Epithelial cell of esophagus (primary cell): ENCODE data around the gene ARID5A.
"Not testable (repeated sequence)": the region's sequence is repeated elsewhere in the genome, so short reads cannot be mapped to it uniquely, and the experiment has no call there.

Source experiments
- DNase-seq: peaks from one replicate; pipeline ENCODE4 v3.0.0; 2010; ENCODE audit warnings: low read depth
- H3K4me3 ChIP-seq: 2 replicates; pipeline ENCODE4 v1.5.1; 2011; ENCODE audit warnings: mild to moderate bottlenecking, low read length, control low read depth
- TF ChIP-seq, protein P1 (sequence below): IDR thresholded peaks from 2 replicates; pipeline ENCODE4 v1.5.1; 2011; ENCODE audit warnings: low read depth, mild to moderate bottlenecking, low read length, control low read depth, inconsistent platforms; ENCODE audit not compliant: insufficient read depth; ENCODE audit errors: missing control alignments

The ARID5A gene

DNA sequence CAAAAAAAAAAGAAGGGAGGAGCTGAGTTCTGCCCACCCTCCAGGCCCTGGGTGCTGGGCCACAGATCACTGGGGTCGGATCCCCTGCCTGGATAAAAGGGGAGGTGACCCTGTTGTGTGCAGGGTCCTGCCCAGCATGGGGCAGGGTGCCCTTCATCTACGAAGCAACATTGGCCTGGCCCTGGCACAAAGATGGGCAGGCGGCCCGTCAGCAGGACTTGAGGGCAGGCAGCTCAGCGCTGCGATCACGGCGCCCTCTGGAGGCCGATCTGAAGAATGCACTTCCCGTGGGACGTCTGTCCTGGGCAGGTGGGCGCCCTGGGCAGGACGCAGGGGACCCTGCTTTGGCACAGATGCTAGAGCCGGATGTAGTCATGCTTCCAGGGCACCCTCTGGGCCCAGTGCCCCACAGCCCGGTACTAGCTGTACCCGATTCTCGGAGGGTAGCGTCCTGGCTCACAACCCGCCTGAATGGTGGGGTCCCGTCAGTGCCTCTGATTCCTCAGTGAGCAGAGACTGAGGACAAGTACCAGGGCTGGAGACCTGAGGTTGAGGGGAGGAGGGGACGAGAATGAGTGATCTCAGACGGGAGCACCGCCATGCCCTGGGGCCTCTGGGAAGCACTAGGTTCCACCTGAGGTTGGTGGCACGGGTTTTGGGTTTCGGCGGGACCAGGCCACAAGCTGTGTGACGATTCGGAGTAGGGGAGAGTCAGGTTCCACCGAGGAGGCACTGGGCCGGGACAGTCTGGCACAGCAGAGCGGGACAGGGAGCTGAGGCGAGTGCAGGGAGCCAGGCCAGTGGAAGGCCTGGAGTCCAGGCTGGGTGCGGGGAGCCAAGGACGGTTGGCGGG lies 18.0 kb downstream of the ARID5A start:
- H3K4me3 ChIP-seq, result no peak overlapping the region
- TF ChIP-seq, protein P1, sequence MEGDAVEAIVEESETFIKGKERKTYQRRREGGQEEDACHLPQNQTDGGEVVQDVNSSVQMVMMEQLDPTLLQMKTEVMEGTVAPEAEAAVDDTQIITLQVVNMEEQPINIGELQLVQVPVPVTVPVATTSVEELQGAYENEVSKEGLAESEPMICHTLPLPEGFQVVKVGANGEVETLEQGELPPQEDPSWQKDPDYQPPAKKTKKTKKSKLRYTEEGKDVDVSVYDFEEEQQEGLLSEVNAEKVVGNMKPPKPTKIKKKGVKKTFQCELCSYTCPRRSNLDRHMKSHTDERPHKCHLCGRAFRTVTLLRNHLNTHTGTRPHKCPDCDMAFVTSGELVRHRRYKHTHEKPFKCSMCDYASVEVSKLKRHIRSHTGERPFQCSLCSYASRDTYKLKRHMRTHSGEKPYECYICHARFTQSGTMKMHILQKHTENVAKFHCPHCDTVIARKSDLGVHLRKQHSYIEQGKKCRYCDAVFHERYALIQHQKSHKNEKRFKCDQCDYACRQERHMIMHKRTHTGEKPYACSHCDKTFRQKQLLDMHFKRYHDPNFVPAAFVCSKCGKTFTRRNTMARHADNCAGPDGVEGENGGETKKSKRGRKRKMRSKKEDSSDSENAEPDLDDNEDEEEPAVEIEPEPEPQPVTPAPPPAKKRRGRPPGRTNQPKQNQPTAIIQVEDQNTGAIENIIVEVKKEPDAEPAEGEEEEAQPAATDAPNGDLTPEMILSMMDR, result peak; percentile 83
- peak; percentile 59 for DNase-seq

DNA sequence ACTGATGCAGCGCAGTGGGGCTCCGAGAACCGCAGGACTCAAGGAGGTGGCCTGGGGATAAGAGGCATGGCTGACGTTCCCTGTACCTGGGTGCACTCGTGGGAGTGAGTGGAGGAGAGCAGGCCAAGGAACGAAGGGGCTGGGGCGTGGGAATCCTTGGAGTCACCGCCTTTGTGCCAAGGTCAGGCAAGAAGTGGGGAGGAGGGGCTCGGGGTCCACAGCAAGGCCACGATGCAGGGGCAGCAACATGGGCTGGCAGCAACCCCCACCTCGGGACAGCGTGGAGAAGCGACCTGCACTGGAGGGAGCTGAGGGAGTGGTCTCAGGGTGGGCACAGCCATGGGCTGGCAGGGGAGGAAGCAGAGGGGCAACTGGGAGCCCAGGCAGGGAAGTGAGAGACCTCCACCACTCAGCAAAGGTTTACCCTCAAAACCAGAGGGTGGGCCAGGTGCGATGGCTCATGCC lies 18.6 kb downstream of the ARID5A start:
- TF ChIP-seq, protein P1, result no peak
- no peak for DNase-seq
- H3K4me3 ChIP-seq, result no peak overlapping the region

DNA sequence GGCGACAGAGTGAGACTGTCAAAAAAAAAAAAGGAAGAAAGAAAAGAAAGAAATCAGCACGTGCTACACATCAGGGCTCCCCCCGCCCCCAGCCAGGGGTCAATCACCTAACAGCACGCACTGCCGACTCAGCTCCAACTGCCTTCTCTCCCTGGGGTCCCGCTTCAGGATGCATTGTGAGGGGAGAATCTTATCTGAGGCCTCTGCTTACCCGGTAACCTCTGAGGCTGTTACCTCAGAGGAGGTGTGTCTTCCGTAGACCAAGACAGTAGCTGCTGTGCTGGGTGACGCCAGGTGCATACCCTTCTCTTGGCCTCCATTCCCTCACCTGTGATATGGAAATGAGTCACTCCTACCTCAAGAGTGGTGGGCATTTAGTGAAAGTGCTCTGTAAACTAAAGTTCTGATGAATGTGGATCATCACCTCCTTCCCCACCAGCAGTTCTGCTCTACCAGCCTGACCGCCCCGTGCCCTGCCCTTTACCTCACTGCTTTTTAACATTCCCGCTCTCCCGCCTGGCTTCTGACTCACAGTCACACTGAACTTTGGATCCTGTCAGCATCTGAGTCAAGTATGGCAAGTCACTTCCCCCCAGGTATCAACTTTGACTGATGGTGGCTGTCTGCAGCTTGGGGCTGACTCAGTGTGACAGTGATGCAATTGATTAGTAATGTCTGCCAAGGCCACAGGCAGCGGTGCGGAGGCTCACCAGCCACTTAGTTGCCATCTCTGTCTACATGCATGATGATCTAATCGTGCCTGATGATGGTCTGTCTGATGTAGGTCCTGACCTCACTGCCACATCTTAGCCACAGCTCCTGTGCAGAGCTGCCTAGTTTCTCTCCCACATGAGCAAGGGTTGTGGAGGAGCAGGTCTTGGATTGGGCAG lies 20.1 kb downstream of the ARID5A start:
- peak; percentile 99 for DNase-seq
- H3K4me3 ChIP-seq, result no peak overlapping the region

DNA sequence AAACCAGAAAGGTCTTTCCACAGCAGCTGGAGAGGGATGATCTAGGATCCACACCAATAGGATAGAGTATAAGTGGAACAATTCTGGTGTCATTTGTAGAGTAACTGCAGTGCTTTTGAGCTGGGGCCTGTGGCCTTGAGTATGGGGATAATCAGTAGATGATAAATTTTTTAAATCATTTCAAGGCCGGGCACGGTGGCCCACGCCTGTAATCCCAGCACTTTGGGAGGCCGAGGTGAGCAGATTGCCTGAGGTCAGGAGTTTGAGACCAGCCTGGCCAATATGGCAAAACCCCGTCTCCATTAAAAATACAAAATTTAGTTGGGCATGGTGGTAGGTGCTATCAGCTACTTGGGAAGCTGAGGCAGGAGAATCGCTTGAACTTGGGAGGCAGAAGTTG lies 20.9 kb downstream of the ARID5A start:
- H3K4me3 ChIP-seq, DNase-seq: not testable (repeated sequence)

More for the DNA sequence above, 20.1 kb downstream of the ARID5A start:
- TF ChIP-seq, protein P1, result no peak

DNA sequence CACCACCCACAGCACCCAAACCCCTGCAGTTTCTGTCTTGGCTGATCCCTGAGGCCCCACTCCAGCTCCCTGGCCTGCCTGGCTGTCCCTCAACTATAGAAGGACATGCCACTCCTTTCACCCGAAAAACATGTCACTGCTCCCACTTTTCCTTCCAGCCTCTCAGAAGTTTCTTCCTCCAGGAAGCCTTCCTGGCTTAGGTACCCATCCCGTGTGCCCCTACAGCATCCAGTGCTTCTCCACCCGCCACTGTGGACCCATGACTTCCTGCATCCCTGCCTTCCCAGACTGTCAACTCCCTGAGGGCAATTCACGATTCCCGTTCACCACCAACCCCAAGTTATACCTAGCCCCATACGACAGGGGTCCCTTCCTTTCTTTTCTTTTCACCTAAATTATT lies 21.5 kb downstream of the ARID5A start:
- DNase-seq, result no peak
- no peak overlapping the region for H3K4me3 ChIP-seq
- TF ChIP-seq, protein P1, result no peak

DNA sequence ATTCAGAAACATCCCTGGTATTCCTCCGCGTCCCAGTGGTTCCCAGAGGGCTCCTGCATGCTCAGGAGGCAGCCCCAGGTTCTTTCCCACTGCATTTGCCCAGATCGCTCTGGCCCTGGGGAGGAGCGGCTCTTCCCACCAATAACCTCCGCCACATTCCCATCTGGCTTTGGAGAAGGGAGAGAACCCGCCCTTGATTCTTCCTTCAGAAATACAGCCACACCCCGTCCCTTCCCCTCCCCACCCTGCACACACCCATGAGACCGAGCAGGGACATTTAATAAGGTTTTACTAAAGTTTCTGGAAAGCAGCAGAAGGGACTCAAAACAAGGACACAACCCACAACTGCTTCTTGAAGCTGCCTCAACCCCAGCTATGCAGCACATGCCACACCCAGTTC lies 21.9 kb downstream of the ARID5A start:
- TF ChIP-seq, protein P1, result no peak
- H3K4me3 ChIP-seq, result no peak overlapping the region
- DNase-seq, result no peak

DNA sequence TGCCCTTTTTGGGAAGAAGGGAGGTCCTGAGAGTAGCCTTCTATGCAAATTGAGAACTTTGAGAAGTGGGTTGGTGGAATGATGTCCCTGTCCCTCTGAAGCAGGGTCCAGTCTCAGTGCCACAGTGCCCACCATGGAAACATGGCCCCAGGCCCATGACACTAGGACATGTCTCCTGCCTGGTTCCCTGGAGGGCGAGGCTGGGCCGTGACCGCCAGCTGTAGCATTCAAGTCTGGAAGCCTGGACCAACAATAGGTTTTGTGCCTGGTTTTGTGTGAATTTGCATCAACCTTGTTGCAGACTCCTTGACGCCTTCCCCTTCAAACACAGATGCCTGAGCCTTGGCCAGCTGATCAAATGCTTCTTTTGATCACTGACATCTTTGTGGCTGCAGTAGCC lies 27.5 kb downstream of the ARID5A start:
- TF ChIP-seq, protein P1, result no peak
- DNase-seq, result no peak
- no peak overlapping the region for H3K4me3 ChIP-seq
